Right kidney (tissue), 9 donors: ENCODE data around the gene MLANA.

ENCODE experiments used
- DNase-seq: peaks from one replicate; pipeline ENCODE4 v3.0.0-alpha.2; 2016
- long read RNA-seq, 8 donors: transcript quantifications; one replicate each; lab custom pipeline, GENCODE V29; 2026

Gene MLANA, protein sequence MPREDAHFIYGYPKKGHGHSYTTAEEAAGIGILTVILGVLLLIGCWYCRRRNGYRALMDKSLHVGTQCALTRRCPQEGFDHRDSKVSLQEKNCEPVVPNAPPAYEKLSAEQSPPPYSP
- long read RNA-seq, donor 1: 0 reads
- long read RNA-seq, donor 2: 0 reads
- long read RNA-seq, donor 3: 0 reads
- long read RNA-seq, donor 4, partial matches to known transcripts: 0 of 13 reads
- long read RNA-seq, donor 4, other reads (novel, unspliced or antisense): 13 of 13 reads
- long read RNA-seq, donor 5: 0 reads
- long read RNA-seq, donor 6: 0 reads
- long read RNA-seq, donor 7, partial matches to known transcripts: 39 of 39 reads
- long read RNA-seq, donor 7, other reads (novel, unspliced or antisense): 0 of 39 reads
- long read RNA-seq, donor 8: 0 reads

DNA sequence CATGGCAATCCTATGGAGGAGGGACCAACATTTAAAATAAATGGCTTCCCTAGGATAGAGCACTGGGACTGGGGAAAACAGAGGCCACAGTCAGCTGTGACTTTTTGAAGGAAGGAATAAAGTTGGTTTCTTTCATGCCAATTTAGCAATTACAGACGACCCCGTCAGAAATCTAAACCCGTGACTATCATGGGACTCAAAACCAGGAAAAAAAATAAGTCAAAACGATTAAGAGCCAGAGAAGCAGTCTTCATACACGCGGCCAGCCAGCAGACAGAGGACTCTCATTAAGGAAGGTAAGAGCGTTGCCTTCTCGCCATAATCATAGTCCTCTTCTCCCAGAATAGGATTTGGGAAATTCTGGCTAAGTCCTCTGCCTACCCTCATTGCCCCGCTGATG lies at the start of gene MLANA:
Gene MLANA (plus strand): TSS at position 249 of the 400 bp plus-strand sequence. CDS start 1,586 bp downstream, outside the sequence.
- DNase-seq: no peak

DNA sequence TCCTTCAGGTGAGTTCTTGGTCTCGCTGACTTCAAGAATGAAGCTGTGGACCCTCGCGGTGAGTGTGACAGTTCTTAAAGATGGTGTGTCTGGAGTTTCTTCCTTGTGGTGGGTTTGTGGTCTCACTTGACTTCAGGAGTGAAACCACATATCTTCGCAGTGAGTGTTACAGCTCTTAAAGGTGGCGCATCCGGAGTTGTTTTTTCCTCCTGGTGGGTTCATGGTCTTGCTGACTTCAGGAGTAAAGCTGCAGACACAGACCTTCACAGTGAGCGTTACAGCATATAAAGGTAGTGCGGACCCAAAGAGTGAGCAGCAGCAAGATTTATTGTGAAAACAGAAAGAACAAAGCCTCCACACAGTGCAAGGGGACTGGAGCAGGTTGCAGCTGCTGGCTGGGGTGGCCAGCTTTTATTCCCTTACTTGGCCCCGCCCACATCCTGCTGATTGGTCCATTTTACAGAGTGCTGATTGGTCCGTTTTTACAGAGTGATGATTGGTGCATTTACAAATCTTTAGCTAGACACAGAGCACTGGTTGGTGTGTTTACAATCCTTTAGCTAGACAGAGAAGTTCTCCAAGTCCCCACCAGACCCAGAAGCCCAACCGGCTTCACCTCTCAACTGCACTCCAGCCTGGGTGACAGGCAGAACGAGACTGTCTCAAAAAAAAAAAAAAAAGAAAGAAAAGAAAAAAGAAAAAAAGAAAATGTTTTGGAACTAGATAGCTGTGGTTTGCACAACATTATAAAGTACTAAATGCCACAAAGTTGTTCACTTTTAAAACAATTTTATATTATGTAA lies 48.7 kb upstream of the MLANA start:
- no peak for DNase-seq

DNA sequence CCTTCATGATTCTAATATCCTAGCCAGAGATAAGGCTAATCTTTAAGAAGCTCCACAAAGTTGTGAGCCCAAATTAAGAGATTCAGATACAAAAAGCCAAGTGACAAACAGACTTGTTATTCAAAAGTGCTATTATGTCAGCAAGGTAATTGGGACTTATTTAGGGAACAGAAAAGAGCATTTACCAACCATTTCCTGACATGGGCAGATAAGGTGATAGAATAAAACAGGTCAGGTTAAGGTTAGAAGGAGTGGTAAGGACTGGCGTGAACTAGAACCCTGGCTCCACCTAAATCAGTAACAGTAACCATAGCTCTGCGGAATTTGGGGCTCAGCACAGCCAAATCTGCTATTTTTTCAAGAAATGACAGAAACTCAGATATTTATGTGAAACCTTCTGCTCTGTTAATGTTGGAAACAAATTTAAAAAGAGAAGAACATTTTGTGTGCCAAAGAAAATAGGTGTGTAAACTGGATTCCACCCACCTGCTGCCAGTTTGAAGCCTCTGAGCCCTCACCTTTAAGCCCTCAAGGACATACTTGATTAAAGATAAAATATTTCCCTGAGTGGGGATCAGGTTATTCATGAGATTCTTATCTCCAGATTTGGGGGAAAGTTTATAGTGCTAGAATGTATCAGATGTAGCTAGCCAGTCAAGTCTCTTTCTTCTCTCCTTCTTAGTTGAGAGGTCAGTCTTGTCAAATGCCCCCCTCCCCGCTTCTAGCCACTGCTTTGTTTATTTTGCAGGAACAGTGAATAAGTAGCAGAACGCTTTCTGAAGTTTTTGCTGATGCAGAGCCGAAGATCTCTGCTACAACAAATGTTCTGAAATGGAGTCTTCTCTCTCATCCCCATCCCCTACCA lies 47.5 kb upstream of the MLANA start:
- DNase-seq: no peak

DNA sequence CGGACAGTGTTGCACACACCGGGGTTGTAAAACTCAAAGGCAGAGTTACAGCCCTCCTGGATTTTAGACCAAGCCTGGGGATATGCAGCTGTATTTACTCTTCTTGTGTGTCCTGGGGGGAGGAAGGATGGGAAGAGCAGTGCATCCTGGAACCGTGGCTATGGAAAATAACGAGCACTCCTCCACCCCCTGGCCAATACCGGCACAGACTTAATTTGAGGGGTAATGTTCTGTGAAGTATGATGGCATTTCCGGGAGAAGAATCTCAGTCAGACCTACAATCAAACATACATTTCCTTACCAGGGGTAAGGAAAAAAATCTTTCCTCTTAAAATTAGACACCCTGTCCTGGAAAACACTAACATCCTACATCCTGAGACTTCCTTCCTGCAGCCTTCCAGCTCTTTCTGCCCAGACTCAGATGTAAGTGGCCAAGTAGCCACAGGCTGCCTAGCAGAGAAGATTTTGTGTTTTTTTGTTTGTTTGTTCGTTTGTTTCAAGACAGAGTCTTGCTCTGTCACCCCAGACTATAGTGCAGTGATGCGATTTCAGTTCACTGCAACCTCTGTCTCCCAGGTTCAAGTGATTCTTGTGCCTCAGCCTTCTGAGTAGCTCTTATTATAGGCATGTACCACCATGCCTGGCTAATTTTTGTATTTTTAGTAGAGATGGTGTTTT lies 46.8 kb upstream of the MLANA start:
- DNase-seq: peak; percentile 55

DNA sequence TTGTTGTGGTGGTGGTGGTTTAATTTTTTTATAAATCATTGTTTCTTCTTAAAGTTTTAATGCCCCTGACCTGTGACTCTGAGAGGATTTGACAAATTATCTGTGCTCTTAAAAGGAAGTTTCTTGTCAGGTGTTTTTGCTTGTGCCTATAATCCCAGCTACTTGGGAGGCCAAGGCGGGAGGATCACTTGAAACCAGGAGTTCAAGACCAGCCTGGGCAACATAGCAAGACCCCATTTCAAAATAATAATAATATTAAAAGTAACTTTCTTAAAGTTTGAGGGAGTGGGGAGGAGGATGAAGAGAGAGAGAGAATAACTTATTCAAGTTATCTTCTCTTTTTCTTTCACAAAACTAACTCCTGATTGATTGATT lies 45.5 kb upstream of the MLANA start:
- DNase-seq: no peak

DNA sequence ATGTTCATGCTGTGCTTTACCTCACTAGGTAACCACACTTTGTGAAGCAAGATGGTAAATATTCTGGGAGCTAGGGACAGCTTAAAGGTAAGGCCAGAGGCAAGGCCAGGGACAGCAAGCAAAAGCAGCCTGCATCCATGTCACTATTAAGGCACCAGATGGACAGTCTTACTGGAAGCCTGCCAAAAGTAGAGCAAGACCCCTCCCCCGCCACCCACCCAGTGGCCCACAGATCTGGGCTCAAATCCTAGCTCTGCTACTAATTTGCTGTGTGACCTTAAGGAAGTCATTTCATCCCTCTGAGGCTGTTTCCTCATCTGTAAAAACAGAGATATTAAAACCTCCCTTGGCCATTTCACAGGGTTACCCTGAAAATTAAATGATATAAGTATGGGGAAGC lies 44.6 kb upstream of the MLANA start:
- no peak for DNase-seq

DNA sequence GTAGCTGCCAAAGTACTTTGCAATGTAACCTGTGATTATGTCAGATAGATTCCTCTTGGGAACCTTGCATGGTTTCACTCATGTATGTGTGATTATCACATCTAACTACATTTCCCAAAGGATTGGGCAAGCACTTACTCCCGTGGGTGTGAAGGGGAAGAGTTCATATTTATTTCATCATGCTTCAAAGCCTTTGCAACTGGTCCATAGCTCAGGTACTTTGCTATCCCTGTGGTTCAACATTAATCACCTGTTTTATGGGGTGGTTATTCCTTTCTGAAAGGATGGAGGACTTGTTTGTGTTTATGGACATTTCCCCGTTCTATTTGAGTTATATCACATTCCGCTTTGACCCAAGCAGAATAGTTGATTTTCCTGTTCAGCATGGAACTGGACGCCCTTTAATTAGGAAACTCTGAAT lies 44.2 kb upstream of the MLANA start:
- DNase-seq: no peak

DNA sequence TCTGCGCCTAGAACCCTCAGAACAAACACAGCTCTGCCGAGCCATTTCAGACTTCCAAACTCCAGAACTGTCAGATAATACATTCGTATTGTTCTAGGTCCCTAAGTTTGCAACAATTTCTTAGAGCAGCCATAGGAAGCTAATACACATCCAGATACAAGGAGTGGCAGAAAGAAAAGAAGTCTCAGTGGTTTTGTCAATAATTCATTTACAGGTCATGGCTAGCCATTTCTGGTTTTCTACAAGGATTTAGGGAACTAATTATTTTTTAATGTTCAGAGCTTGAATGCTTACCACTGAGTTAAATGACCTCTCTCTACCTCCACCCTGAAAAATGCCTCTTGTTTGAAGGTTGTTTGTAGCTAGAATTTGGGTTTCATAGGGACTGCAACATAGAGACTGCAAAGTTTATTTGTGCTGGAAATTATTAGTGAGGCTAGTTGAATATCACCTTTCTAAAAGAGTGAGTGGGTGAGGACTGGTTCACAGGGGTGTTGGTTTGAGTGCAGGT lies 42.3 kb upstream of the MLANA start:
- DNase-seq: no peak

DNA sequence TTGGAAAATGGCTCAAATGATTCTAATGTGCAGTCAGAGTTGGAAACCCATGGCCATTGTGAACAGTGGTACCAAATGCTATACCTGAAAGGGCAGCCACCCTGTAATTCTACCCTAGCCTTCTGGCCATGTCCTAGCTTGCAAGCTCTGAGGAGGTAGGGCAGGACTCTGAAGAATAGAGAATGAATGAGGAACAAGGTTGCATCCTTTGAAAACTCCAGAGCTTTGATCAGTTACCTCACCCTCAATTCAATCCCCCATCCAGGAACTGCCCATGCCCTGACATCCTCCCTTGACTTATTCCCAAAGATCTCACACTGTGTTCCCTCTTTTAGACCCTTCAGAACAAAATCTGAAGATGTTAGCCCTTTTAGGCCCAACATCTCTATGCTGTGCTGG lies 40.0 kb upstream of the MLANA start:
- DNase-seq: no peak

DNA sequence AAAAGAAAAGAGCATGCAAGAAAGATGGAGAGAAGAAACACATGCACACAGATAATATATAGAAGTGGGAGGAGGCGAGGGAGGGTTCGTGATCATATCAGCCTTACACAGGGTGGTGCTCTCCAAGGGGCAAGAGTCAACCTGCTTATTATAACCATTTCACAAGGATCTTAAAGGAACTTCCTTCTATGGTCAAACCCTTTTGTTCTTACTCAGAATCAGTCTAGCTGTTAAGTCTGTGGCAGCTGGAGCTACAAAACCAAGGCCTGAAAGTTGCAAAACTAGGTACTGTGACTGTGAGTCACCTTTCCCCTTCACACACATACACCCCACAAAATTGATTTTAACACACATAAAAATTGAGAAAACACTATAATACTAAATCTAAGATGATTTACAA lies 39.2 kb upstream of the MLANA start:
- no peak for DNase-seq

DNA sequence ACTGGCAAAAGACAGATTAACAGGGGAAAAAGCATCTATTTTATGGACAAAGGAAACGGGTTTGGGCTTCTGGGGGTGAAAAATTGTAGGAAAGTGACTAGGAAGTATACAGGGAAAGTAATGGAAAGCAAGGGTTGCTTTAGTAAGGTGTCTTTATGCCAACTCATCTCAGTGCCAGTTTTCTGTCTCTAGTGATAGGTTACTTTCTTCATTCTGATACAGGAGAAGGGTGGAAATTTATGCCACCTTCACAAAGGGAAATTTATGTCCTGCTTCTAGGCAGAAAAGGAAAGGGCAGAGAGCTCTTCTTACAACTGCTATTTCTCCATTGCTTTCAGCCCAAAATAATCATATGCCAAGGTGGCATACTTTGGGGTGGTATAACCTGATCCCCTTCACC lies 37.7 kb upstream of the MLANA start:
- no peak for DNase-seq

DNA sequence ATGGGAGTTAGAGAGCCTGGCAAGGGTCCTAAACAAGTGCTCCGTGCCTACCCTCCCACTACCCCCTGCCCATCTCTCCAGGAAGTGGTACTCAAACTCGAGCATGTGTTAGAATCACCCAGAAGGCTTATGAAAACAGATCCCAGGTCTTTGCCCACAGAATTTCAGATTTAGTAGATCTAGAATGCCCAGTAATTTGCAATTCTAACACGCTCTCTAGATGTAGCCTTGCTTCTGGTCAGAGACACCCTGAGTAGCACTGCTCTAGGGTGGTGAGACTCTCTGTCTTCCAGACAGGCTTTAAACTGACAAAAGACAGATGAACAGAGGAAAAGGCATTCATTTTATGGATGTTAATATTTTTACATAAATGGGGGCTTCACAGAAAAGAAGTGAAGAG lies 37.1 kb upstream of the MLANA start:
- no peak for DNase-seq

DNA sequence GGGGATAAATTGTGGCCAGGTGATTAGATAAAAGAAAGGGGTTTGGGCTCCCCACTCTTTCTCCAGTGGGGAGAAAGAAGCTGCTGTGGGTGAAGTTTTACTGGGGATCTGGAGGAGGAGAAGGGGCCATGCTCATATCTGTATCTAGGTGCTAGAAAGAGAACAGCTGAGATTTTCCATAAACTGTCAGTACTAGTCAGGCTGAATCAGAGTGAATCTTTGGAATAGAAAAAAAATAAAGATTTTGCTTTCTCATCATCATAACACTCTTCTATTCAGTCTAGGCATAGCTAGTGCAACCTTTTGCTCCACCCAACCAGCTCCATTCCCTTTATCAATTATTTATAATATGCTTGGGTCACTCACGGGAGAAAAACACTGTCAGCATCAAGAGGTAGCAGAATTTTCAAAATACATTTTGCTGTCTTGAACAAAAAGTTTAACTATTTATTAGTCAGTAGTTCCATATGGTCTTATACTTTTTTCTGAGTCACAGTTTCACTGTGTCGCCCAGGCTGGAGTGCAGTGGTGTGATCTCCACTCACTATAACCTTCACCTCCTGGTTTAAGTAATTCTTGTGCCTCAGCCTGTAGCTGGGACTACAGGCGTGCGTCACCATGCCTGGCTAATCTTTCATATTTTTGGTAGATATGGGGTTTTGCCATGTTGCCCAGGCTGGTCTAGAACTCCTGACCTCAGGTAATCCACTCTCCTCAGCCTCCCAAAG lies 36.5 kb upstream of the MLANA start:
- no peak for DNase-seq

DNA sequence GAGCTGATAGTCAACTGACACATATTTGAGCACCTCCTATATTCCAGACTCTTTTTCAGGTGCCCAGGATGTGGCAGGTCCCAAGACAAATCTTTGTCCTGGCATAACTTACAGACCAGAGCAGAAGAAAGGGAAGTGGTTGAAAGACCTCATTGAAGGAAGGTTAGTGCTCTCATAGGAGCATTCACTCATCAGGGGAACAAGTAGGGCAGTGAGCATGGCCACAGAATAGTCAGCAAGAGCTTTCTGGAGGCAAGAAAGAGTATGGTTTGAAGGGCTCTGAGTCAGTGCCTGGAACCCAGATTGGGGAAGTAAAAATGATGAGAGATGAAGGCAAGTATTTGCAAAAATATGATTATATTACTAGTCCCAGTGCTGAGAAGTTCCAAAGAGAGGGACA lies 32.8 kb upstream of the MLANA start:
- no peak for DNase-seq

DNA sequence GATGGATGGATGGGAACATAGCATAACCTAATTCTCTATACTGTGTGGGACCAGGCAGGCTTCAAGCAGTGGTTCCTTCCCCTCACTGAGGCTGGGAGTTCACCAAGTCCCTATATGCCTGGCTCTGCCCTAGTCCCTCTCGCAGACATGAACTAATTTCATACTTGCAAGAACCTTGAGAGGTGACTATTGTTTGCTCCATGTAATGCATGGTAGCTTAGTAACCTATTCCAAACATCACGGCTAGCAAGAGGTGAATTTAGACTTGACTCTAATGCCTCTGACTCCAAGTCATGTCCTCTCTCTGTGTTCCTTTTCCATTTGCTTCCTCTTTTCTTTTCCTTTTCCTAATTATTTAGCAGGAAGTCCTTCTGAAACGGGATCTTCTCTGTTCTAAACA lies 31.9 kb upstream of the MLANA start:
- DNase-seq: no peak

DNA sequence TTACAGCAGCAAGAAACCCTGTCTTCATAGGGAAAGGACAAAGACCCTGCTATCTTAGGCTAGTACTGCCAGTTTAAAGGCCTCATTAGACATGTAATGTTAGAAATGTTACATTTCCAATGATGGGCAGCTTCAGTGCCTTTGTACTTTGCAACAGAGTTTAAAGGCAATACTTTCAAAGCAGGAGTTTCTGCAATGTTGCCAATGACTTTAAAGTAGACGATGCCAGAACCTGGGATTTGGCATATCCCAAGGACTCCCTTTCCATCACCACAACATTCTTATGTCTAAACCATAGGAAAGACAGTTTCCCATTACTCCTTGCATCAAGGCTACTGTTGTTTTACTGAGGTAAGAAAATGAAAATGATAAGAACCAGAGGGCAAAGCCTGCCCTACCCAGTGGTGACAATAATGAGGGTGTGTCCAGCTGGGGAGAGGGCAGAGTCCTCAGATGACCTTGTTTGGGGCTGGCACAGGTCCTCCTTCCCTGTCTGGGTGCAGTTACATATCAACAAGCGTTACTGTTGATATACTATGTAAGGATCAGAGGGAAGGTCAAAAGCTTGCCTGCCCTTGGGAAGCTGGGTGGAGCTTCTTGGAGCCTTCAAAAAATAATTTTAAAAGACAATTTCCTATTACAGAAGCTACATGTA lies 27.5 kb upstream of the MLANA start:
- DNase-seq: no peak

DNA sequence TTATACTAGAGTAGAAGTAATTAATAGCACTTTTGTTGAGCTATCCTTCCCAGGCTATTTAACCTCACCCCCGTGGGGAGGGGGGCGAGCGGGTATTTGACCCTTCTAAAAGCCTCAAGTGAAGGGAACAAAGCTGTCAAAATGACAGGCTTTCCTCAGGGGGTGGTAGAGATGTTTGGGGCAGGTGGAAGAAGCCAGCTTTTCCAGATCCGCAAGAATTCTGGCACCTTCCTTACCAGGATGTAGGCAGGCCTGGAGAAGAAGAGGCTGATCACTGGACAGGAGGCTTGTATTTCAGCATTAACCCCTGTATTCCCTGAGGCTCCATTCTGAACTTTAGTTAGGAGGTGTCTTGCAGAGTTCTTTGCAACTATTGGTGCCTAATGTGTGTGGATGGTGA lies 26.2 kb upstream of the MLANA start:
- no peak for DNase-seq

DNA sequence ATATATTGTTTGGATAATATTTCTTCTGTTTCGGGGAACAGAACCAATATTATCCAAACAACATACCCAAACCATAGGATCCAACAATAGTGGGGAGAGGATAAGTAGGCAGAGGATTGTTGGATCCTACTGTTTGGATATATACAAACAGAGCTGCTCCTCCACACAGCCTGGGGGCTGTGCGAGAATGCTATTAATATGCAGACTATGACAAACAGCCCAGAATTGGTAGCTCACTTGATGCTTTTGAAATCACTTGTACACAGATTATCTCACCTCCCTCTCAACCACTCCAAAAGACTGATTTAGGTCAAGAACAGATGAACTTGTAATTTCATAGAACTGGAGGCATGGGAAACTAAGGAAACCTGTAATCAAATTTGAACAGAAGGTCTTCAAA lies 24.4 kb upstream of the MLANA start:
- no peak for DNase-seq

DNA sequence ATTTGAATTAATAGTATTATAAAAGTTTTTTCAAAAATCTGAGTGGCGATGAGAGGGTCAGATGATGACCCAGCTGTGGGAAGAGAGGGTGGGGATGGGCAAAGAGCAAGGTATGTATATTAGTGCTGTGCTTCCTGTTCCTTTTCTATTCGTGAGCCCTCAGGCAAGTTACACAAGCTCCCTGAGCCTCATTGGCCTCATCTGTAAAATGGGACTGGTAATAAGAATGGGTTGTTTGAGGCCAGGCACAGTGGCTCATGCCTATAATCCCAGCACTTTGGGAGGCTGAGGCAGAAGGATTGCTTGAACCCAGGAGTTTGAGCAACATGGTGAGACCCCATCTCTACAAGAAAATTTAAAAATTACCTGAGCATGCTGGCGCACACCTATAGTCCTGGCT lies 24.0 kb upstream of the MLANA start:
- DNase-seq: no peak

DNA sequence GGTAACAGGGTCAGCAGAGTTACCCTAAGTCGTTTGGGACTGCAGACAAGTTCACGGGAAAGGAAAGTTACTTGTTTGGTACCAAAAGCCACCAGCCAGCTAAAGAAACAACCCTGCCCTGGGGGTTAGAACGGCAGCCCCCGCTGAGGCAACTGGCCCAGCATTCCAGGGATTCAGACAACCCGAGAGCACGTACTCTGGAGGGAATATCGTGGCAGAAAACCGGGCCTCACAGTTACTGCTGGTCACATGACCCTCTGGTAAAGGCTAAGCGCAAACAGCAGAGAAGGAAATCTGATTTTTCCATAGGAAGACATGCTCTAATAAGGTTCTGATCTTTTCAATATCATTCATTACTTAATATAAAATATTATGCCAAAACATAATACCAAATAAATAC lies 22.5 kb upstream of the MLANA start:
- no peak for DNase-seq
